Stimulated activated CD4-positive, alpha-beta T cell treated with anti-CD3 and anti-CD28 coated beads, Interleukin-12 subunit alpha, Interleukin-12 subunit beta, amount 100 ng/mL, for 48 hours (primary cell): ENCODE data around the gene TNFAIP6.
"Not testable (repeated sequence)": the region's sequence is repeated elsewhere in the genome, so short reads cannot be mapped to it uniquely, and the experiment has no call there.

ENCODE experiments used
- DNase-seq, 3 donors: peaks; one replicate each; pipeline ENCODE4 v3.0.0-alpha.2; 2020; ENCODE audit warnings: low read depth in 2 of 3, low spot score in 1 of 3

TNFAIP6 gene

GRCh38 chr2:151417650-151418049 is 60.3 kb downstream of the TNFAIP6 start:
- DNase-seq = no peak

DNA sequence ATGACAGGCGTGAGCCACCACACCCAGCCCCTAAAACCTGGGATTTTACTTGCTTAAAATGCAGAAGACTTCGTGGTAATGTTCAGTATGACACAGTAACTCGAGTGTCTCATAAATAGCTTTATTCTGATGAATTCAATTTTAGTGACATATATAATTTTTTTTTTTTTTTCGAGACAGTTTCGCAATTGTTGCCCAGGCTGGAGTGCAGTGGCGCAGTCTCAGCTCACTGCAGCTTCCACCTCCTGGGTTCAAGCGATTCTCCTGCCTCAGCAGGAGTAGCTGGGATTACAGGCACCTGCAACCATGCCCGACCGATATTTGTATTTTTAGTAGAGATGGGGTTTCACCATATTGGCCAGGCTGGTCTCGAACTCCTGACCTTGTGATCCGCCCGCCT is 64.3 kb downstream of the TNFAIP6 start:
- not testable (repeated sequence) for DNase-seq

DNA sequence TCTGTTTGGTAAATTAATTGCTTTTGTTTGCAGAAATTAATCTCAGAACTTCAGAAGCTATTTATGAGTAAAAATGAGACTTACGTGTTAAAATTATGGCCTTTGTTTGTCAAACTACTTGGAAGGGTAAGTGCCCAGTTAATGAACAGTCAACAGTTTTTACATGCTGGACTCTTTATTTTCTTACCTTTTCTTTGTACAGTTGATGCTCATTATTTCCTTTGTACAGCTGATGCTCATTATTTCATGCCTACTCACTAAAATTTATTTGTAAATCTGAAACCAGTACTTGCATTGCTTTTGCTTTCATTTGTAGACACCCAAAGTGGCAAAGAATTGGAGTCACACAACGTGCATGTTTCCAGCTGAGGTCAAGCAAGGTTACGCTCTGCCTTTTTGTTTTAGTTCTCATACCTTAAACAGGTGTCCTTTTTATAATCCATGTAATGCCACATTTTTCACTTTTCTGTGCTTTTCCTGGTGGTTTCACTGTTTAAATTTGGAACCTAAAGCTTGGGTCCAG is 65.6 kb downstream of the TNFAIP6 start:
- no peak for DNase-seq

GRCh38 chr2:151423760-151424159 is 66.4 kb downstream of the TNFAIP6 start:
- DNase-seq = no peak
